ENCODE results near the gene HPX.

HPX gene, protein sequence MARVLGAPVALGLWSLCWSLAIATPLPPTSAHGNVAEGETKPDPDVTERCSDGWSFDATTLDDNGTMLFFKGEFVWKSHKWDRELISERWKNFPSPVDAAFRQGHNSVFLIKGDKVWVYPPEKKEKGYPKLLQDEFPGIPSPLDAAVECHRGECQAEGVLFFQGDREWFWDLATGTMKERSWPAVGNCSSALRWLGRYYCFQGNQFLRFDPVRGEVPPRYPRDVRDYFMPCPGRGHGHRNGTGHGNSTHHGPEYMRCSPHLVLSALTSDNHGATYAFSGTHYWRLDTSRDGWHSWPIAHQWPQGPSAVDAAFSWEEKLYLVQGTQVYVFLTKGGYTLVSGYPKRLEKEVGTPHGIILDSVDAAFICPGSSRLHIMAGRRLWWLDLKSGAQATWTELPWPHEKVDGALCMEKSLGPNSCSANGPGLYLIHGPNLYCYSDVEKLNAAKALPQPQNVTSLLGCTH

DNA sequence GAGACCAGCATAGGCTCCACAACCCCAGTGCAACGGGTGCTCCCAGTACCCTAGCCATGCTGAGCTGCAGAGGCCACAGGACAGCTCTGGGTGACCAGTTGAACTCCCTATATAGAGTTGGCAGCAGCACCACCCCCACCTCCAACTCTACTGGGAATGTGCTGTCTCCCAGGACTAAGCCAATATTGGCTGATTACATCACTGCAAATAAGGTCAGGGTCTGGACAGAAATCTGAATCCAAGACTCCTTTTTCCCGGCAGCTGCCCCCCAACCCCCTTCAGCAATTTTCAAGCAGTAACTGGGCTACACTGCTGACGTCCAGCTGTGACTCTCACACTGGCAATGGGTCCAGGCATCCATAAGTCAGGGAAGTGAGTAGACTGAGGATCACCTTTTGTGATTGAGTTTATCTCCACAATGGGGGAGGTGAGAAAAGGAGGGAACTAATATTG is at the start of gene HPX:
Gene HPX, minus strand, starts transcription at position 82 of the 453 bp plus-strand sequence. Its CDS starts 24 bp downstream, at position 58.
- no peak for DNase-seq

DNA sequence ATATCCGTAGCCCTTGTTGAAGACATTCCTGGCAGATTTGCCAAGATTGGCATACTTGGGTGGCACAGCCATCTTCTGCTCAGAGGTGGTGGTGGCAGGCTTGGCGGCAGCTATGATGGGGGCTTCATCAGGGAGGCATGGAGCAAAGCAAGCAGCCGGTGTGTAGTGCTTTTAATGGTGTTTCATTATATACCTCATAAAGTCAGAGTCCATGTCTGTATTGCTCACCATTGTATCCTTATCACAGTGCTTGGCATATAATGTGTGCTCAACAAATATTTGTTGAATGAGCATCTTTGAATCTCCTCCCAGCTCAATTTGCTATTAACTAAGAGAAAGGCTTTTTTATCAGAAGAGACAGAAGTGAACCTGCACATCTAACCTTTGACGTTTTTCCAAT is 48.5 kb upstream of the HPX start:
- no peak for DNase-seq

DNA sequence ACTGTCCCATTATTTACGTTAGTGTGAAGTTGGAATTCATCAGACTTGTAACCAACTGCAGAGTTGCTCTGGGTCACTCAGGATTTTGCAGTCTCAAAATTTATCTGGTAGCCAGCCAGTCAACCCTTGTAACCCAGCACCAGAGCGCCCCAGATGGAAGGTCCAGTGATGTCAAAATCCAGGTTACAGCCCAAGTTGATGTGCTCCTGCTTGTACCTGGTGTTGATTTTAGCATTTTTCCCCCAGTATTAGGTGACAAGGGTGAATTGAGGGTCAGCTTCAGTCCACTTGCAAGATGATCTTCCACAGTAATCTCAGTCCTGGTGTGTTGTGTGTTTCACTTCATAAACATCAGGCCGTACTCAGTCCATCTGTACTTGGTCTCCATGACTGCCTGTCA is 48.0 kb upstream of the HPX start:
- DNase-seq, result no peak

DNA sequence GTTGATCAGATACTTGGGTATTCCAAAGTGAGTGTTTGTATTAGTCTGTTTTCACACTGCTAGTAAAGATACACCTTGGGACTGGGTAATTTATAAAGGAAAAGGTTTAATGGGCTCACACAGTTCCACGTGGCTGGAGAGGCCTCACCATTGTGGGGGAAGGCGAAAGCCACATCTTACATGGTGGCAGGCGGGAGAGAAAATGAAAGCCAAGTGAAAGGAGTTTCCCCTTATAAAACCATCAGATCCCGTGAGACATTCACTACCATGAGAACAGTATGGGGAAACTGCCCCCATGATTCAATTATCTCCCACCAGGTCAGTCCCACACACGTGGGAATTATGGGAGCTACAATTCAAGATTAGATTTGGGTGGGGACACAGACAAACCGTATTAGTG is 47.6 kb upstream of the HPX start:
- DNase-seq, result no peak

DNA sequence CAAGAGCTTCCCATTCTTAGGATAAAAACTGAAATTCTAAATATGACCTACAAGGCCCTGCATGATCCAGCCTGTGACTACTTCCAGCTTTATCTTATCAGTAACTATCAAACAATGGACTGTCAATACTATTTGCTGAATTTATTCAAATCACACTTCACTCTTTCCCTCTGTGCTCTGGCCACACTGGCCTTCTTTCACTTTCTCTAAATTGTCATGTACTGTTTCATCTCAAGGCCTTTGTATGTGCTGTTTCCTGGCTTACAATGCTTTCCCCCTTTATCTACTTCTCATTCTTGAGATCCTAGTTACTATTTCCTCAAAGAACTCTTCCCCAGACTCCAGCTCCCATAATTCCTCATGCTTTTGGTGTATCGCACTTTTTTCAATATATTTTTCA is 46.2 kb upstream of the HPX start:
- no peak for DNase-seq

DNA sequence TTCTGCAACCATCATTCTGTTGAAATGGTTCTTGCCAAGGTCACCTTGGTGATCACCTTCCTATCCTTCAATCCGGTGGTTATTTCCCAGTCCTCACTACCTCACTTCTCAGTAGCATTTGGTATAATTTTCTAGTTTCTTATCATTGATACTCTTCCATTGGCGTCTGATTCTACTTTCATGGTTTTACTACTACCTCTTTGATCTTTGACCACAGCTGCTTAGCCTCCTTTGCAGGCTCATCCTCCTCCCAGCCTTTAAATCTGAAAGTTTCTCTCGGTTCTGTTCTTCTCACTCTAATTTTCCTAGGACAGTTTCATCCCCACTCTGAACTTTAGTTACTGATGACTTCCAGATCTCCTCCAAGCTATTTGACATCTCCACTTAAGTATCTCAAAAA is 45.5 kb upstream of the HPX start:
- DNase-seq, result no peak

DNA sequence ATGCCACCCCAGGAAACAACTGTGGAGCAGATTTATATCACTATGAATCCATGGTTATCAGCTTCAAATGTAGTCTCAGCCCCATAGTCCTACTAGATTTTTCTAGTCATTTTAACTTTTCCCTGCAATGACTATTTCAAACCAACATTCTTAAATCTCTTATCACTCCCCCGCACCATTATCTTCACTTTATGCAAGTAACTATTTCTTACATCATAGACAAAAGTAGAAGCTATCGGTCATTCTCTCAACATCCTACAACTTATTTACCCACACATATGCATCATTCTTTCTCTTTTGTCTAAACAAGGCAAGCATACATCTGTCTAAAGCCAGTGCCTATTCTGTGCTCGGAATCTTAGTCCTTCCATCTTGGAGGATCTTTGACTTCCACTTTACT is 44.9 kb upstream of the HPX start:
- DNase-seq, result no peak

DNA sequence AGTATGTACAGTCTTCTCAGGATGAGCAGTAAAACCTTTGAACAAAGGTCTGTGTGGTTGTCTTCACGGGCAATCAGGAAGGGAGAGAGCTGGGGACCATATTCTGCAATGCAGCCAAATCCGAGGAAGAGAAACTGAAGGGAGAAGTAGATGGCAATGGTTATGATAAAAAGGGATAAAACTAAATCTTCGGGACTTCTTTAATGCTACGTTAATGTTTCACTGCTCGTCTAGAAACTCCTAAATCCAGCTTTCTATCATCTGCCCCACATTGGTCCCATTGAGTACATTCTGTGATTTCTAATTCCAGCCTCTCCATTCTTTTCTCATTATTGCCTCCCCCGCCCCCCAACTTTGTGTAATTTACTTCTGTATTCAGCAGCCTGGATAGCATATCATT is 42.2 kb upstream of the HPX start:
- no peak for DNase-seq

DNA sequence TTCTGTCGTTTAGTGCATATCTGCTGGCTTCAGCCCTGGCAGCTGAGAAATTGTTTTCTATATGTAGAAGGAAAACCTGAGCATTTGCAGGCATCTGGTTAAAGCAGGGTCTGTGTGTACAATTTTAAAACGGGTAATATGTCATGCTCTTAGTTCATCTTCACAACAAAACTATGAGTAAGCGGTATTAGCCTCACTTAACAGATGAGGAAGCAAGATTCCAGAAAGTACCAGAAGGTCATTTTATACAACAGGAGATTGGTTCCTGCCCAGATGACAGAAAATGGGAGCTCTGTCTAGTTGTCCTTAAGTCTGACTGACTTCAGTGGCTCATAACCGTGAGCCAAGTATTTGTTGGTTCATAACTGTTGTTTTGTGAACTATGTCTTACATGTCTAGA is 41.7 kb upstream of the HPX start:
- DNase-seq, result no peak

DNA sequence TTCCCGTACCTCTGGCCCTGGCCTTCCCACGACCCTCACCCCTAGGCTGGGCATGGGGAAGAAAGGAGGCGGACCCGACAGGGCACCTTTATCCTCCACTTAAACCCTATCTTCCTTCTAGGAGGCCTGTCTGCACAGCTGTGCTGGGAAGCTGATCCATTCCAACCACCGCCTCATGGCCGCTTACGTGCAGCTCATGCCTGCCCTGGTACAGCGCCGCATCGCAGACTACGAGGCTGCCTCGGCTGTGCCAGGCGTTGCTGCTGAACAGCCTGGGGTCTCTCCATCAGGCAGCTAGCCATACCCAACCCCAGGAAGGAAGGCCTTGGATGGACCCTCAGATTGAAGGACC is 41.1 kb upstream of the HPX start:
- DNase-seq, result peak in 1 of 4 experiments; percentile 13

DNA sequence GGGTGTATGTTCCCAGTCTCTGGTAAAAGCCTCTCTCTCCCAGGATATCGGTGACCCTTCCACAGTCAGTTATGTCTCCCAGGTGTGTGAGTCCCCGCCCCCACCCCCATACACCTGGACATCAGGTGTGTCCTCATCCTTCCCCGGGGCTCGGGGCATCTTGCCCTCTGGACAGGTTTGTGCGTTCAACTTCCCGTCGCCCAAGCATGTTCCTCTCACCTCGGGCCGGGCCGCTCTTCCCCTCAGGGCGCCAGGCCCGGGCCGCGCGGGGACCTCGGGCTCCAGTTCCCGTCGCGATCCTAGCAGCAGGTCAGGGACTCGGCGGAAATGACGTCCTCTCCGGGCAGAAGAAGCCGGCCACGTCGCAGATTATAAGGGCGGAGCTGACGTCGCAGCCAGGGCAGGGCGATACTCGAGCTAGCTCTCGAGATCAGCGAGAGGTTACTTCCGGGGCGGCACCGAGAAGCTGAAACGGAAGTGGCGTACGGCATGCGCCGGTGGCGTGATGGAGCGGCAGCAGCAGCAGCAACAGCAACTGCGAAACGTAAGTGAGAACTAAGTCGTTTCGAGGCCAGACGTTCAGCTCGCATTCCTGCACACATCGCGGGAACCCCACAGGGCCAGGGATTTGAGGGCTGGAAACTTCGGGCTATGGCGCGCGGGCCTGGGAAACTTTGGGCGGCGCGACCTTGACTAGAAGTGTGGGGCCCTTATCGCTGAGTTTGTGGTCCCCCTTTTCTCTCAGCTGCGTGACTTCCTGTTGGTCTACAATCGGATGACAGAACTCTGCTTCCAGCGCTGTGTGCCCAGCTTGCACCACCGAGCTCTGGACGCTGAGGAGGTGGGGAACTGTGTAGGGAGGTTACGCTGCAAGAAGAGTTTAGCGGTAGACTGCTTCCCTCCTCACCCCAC is 40.5 kb upstream of the HPX start, which contains the start of the genes ARFIP2 and TIMM10B:
Gene ARFIP2, minus strand, starts transcription at position 320 of the 912 bp plus-strand sequence. CDS start 910 bp downstream, outside the sequence.
Gene TIMM10B, plus strand, starts transcription at position 490 of the 912 bp plus-strand sequence. Its CDS starts 16 bp downstream, at position 506.
- DNase-seq, result peak; percentile 87 to 93 (median 92)

DNA sequence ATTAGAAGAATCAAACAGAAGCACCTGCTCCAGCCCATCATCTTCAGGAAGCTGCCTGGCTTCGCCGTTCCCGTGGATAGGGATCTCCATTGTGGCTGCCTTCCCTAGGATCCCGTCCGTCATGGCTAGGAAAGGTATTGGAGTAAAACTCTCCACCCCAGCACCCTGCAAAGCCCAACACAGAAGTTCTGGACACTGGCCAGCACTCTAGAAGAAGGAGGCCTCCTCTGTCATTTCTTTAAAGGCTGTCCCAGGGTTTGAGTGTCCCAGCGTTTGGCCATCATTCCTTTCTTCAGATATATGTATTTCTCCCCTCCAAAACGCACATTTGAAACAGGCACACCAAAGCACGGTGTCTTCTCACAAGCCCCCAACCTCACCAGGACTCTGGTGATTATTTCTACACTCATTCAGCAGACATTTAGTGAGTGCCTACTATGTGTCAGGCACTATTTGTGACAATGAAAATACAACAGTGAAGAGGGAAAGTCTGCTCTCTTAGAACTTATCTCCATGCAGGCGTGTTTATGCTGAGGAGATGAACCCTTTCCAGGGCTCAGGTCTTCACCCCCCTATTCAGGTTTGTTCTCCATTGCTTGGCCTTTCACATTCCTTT is 39.6 kb upstream of the HPX start:
- DNase-seq, result no peak

DNA sequence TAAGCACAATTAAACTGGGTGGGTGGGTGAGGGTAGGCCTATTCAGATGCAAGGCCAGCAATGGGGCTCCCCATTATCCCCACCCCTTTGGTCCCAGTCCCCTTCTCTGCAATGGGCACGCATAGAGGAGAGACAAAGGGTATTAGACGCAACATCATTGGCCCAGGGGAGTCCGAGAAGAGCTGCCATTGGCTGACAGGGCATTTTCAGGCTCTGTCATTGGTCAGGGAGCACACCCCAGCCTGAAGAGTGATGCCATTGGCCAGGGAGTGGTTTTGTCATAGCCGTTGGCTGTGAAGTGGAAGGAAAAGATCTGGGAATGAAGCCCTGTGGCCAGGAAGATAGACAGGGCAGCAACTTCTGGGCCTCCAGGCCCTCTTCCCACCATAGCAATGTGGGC is 35.8 kb upstream of the HPX start:
- no peak for DNase-seq

DNA sequence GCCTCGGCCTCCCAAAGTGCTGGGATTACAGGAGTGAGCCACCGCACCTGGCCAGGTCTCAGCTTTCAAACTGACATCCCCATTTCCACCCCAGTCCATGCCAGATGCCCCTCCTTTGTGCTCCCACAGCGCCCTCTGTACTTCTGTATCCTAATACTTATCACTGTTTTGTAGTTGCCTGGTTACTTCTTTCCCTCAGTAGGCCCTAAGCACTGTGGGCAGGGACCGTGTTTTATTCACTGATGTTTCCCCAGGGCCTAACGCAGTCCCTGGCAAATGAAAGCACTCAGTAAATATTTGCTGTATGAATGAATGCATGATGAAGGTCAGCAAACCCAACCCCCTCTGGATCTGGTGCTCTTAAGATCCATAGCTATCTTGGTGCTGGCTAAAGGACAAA is 35.1 kb upstream of the HPX start:
- DNase-seq, result no peak

DNA sequence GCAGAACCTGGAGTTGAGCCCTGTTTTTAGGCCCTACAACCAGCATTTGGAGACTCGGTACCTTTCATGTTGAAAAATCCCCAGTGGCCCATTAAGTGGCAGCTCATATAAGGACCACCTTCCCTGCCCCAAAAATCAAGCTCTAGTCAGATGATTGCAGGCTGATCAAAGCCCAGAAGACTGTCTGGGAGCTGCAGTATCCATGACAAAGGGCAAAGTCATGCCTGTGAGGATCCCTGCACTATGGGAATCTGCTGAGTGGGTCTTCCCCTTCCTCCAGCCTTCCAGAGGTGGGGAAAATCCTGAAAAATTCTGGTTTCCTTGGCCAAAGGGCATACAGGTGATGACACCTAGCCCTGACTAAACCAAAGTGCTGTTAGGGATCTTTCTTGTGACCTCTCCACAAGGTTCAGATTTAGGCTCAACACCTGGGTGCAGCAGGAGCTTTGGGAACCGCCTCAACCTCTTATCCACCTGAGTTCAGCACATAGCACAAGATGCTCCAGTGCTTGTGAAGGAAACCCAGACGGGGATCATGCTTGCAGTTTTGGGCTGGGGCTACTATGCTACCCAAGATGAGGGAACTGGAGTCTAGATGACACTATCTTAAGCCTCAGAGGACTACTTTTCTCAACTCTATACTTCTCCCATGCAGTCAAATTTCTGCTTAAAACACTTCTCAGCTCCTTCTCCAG is 34.2 kb upstream of the HPX start:
- DNase-seq, result no peak

DNA sequence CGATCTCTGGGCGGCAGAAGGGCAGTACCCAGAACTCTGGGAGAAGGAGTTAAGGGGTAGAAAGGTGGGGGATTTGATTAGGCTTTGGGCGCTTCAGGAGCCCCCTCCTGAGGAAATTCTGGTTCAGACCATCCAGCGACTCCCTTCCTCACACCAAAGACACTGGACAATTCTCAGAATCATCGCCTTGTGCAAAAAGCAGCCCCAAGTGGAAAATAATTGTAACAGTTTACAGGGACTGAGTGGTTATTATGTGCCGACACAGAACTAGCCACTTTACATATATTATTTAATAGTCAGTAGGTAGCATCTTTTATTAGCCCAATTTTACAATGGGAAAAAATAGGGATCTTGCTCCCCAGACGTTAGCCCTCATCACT is 33.6 kb upstream of the HPX start:
- no peak for DNase-seq

DNA sequence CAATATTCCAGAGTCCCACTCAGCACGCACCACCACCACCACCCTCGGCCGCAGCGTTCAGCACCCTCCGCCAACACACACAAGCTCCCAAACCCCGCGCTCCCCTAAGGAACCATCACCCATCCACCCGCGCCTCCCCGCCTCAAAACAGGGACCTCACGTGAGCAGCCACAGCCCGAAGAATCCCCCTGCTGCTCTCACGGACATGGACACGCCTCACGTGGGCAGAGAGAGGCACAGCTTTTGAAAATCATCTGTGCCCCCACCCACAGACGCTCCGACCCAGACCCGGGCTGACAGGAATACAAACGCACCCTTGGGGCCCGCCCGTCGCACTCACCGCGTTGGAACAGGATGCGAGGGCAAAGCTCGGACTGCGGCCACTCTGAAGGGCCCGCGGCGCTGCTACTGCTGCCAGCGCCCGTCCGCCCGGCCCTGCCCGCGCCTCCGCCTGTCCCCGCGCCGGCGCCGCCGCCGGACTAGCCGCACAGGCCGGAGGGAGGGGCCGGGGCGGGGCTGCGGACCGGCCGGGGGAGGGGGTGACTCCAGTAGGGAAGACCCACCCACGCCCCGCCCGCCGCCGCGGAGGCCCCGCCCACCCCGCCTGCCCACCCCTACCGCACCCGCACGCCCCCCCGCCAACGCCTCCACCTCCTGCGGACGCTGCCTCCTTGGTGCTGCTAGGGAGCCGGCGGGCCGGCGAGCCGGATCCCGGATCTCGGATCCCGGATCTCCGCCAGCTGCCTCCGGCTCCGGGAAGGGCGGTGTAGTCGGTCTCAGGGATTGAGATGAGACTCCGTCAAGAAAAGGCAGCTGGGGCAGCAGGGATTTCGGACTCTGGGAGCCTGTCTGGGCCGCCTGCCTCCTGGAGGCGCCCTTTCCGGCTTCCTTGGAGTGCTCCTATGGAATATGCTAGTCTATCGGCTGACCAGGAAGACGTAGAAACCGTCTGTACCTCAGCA is 32.9 kb upstream of the HPX start, which contains the start of gene TRIM3:
Gene TRIM3, minus strand, starts transcription at position 491 of the 962 bp plus-strand sequence. CDS start 8,246 bp downstream, outside the sequence.
- peak in 3 of 4 experiments; percentile 31 to 68 (median 47) for DNase-seq

DNA sequence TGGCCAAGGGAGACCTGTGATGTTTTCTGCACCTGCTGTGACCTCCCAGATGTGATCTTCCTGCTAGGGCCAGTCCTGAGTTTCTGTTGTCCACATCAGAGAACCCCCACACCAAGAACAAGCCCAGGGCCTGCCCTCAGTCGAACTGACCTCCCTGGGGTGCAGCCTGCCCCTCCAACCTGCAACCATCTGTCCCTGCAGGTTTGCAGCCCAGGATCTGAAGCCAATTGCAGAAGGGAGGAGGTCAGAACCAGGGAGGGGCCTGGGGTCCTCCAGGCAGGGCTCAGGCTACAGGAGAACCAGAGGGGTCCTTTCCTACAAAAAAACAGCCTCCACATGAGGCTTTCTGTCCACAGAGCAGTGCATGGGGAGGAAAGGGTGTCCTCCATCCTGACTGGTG is 32.1 kb upstream of the HPX start:
- no peak for DNase-seq

DNA sequence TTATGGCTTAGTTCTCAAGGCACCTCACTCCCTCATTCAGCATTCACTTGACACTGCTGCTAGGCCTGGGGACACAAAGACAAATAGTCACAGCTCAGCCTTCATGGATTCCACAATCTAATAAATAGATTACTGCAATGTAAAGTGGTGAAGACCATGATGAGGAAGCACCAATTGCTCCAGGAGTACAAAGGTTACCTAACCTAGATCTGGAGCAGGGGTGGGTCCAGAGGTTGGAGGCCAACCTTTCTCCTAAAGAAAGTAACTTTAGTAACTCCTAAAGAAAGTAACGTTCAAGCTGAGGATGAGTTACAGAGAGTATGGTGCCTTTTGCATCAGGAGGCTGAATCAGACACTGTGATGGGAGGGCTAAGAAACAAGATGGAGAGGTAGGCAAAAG is 28.8 kb upstream of the HPX start:
- DNase-seq, result no peak

DNA sequence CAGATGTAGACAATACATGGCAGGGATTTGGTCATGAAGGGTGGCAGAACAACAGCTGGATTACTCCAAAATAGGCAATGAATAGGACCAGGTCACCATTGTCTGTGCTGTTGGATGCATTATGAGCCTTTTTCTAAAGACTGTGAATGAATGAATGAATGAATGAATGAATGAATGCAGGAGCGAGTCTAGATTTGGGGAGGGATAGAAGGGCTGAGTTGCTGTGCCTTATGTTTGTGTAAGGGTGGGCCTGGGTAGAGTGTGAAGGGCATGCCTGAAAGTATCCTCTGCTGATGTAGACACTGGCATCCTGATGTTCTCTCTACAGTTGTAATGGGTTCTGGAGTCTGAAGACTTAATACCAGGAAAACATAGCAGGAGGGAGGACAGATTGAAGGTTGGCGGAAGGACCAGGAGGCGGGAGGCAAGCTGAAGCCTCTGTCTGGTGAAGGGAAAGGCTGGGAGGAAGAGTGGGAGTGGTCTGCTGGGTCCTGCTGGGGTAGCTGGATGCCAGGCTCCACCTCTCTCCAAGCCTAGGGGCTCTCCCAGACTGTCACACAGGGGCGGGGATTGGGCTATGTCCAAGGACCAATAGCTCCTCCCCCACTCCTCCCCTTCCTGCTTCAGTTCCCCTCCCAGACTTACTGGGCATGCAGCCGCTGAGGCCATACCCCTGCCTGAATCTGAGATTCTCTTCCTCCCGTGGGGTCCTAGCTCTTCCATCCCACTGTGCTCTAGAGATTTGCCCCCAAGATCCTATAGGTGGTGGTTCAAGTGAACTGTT is 28.1 kb upstream of the HPX start:
- no peak for DNase-seq
